Smooth muscle cell of the pulmonary artery (primary cell): ENCODE results near the gene BDKRB1. TPM values are rescaled to one million over a fixed set of nuclear protein-coding genes. Genes with fewer than 3 reads are reported as not detected.

Experiments used
- total RNA-seq: library from RNA; depleted of rRNA; stranded (reverse); fragments of >200 nt; gene quantifications from 2 replicates; pipeline ENCODE4 v1.2.3, GENCODE V29; 2014

BDKRB1 gene
- total RNA-seq = 0.91 and 1.3 TPM in 2 replicates

GRCh38 chr14:96255501-96256366 lies at the start of gene BDKRB1:
Gene BDKRB1 (plus strand): TSS chr14:96256210. CDS start chr14:96263683, 7,473 bp downstream.

Other genes starting within 250 kb of the BDKRB1 start
- gene C14orf132, start 216.8 kb upstream of the BDKRB1 start, total RNA-seq = 20.3 and 20.6 TPM in 2 replicates
- gene BDKRB2, start 51.4 kb upstream of the BDKRB1 start, total RNA-seq = 0.73 and 2.7 TPM in 2 replicates
- 27.4 and 30.2 TPM in 2 replicates for gene ATG2B, start 107.1 kb downstream of the BDKRB1 start, total RNA-seq
- gene GSKIP, start 107.3 kb downstream of the BDKRB1 start, total RNA-seq = 18.4 and 22.0 TPM in 2 replicates
- 0.20 and 0.23 TPM in 2 replicates for gene AK7, start 135.9 kb downstream of the BDKRB1 start, total RNA-seq
- 118 and 122 TPM in 2 replicates for gene PAPOLA, start 246.2 kb downstream of the BDKRB1 start, total RNA-seq